Breast epithelium (tissue), 3 donors: ENCODE results near the gene EBI3.

Experiments used
- CTCF ChIP-seq, 3 donors: fragments of 450-650 bp; IDR thresholded peaks; one replicate each; pipeline ENCODE4 v1.5.1; 2016 to 2017; ENCODE audit warnings: antibody characterized with exemption in 3 of 3, mild to moderate bottlenecking in 3 of 3, moderate library complexity in 3 of 3
- POLR2A ChIP-seq: fragments of 450-650 bp; IDR thresholded peaks from one replicate; pipeline ENCODE4 v1.6.1; 2016; ENCODE audit warnings: antibody characterized with exemption, mild to moderate bottlenecking, moderate library complexity

DNA sequence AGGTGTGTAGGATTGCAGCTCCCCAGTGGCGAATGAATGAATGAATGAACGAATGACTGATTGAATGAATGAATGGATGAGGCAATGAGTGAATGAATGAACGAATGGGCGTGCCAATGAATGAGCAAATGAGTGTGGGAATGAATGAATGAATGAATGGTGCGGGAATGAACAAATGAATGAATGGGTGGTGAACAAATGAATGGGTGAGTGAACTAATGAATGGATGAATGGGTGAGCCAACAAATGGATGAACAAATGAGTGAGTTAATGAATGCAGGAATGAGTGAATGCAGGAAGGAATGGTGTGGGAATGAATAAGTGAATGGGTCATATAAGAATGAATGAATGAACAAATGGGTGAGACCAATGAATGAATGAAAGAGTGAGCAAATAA lies 32.1 kb upstream of the EBI3 start:
- TF ChIP-seq POLR2A (no peak), CTCF (IDR thresholded peaks at IDR 0.05) (no peak)
